Cerebellar cortex (tissue), 1 donor: ENCODE measurements around the gene MSMP.

Source experiments
- DNase-seq: peaks from one replicate; pipeline ENCODE4 v3.0.0-alpha.2; 2015; ENCODE audit warnings: low spot score

The MSMP gene

DNA sequence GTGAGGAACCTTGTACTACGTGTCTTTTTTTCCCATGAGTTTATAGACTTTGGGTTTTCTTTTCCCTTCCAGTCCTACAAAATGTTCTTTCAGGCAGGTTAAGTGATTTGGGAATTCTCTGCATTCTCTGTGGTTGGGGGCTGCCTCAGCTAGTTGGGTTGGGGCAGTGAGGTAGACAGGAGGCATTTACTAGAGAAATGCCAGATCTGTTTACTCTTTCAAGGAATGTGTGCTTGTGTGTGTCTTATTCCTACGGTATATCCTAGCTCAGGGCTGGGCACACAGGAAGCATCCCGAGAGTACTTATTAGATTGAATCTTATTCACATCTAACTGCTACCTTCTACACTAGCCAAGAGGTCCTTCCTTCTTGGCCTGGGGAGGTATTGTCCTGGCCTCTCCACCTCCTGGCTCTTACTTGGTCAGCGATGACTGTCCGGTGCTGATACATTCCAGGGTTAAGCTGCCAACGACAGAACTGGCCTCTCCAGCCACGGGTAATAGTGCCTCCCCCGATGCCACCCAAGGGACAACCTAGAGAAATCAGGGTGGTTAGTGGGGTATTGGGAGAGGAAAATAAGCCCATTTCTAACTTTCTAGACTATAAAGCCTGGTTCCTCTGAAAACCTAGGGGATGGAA is 10.1 kb downstream of the MSMP start:
- no peak for DNase-seq

DNA sequence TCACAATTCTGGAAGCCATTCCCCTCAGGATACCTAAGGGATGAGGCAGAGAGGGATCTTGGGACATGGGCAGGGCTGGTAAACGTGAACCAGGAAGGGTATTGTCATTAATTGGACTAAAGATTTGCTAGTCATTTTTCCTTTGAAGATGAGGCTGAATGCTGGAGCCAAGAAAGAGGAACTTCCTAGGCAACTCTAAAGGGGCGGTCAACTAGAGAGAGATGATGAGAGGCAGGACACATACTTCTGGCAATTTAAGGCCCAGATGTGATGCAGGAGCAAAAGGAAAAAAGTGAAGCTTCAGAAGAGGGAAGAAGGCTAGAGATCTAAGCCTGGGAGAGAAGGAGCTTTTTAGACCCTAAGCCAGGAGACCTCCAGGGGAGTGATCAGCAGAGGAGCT is 10.6 kb downstream of the MSMP start:
- DNase-seq = no peak

DNA sequence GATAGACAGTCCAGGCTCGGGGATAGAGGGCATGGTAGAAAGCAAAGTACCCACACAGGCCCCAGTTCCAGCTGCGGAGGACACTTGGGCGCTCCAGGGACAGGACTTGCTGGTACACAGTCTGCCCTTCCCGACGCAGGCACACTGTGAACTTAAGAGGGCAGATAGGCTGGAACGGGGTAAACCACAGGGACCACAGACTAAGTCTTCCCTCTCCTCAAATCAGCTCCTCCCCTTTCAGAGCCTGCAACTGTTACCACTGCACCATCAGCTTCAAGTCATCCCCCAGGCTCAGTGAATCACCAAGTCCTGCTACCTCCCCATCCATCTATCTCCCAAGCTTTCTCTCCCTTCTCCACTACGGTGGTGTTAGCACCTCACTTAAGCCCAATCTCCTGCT is 12.3 kb downstream of the MSMP start:
- DNase-seq = no peak

DNA sequence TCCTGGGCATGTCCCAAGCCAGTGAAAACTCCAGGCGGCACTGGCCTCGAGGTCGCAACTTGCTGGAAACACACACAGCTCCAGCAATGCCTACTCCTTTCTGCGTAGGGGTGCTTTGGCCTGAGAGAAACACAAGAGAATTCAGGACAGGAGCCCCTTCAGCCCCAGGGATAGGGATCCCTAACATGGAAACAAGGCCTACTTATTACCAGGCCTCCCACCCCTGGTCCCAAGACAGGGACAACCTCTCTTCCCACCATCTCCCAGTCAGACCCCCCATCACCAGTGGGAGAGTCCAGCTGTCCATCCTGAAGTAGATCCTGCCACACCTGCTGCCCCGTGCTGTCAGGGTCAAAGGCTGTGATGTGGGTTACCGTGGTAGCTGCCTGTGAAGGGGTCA is 13.8 kb downstream of the MSMP start:
- DNase-seq = no peak

DNA sequence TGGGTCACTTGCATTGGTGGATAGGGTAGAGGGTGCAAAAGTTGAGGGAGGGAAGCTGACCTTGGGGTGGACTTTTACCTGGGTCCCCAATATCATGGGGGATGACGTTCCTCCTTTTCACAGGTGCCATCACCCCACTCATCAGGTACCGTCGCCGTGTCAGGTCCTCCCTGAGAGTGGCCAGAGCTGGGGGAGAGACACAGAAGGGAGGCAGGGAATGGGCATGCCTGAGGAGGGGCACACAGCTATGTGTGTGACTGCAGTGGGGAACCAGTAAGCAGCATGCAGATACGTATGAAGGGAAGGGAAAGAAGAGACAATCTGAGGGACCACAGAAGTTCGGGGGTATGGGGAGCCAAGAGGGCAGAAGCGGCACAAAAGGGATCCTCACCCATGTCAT is 15.2 kb downstream of the MSMP start:
- DNase-seq = no peak

DNA sequence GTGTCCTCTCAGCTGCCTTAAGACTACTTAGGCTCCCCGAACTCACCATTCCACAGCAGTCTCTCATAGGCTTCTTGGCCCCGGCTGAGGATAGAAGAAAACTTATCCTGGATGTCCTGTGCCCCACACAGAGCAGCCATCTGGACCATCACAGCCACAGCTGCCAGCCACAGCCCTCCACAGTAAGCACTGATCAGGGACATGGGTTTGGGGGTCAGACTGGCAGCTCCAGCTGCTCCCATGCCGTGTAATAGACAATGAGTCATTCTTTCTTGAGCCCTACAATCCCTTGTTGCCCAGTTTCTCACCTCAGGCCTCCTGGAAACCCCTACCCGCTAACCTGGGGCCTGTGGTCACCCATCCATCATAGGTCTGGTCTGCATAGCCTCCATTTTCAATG is 15.9 kb downstream of the MSMP start:
- no peak for DNase-seq

DNA sequence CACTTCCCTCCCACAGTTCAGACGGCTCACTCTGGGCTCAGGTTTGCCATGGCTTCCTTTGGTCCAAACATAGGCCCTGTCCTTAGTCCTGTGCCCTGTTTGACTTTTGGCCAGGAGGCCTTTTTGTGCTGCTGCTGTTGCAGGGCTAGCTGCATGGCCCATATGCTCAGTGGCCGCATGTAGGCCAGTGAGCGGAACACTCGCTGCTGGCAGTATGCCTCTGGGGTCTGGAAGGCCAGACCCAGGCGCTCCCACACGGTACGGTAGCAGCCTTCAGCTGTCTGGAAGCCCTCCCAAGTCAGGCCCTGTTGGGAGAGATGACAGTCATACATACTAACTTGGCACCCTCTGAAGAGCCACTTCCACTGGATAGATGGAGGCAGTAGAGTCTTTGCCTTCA is 16.9 kb downstream of the MSMP start:
- no peak for DNase-seq

DNA sequence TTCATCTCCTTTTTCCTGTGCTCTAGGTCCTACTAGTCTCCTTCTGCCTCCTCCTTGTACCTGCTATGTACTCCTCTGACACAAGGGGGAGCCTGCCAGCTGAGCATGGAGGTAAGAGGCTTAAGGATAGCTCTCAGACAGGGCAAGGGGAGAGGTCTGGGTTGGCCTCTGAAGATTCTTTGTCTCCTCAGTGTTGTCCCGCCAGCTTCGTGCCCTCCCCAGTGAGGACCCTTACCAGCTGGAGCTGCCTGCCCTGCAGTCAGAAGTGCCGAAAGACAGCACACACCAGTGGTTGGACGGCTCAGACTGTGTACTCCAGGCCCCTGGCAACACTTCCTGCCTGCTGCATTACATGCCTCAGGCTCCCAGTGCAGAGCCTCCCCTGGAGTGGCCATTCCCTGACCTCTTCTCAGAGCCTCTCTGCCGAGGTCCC is 17.9 kb downstream of the MSMP start:
- peak; percentile 85 for DNase-seq

DNA sequence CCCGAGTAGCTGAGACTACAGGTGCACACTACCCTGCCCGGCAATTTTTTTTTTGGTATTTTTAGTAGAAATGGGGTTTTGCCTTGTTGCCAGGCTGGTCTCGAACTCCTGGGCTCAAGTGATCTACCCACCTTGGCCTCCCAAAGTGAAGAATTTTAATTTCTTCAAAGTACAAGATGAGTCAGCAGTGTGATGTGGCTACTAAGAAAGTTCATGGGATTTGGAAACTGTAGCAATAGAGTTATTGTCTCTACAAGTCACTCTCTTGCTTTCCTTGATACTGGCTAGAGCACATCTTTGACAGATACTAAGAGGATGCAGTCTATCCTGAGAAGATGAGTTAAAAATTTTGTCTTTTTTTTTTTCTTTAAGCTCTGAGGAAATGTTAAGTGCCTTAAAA is 20.0 kb downstream of the MSMP start:
- no peak for DNase-seq

DNA sequence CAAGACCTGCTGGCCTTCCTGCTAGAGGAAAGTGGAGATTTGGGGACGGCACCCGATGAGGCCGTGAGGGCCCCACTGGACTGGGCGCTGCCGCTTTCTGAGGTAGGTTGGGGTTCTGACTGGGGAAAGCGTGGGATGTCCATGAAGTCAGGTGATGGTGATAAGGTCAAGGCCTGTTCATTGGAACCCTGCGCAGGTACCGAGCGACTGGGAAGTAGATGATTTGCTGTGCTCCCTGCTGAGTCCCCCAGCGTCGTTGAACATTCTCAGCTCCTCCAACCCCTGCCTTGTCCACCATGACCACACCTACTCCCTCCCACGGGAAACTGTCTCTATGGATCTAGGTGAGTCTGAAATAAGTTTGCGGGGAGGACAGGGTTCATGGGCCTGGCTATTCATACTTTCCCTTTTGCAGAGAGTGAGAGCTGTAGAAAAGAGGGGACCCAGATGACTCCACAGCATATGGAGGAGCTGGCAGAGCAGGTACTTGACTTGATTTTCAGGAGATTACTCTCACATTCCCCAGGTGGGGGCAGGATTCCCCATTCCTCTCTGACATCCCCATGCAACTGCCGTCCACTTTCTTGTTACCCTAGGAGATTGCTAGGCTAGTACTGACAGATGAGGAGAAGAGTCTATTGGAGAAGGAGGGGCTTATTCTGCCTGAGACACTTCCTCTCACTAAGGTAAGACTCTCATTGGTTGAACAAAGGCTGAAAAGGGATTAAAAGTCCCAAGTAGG is 21.1 kb downstream of the MSMP start:
- peak; percentile 55 for DNase-seq

DNA sequence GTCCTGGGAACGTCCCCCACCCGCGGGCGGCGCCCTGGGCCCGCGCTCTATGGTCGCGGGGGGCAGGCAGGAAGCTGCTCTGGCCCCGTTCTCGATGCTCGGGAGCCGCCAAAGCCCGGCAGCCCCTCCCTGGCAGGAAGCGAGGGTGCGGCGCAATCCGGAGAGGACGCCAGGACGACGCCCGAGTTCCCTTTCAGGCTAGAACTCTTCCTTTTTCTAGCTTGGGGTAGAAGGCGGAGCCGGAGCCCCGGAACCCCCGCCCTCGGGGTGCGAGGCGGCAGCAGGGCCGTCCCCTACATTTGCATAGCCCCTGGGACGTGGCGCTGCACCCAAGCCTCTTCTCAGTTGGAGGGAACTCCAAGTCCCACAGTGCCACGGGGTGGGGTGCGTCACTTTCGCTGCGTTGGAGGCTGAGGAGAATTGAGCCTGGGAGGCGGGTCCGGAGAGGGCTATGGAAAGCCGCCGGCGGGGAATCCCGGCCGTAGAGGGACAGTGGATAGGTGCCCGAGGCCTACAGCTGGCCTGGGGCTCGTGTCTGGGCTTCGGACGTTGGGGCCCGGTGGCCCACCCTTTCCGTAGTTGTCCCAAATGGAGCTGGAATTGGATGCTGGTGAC is 21.8 kb downstream of the MSMP start, which contains the start of the genes CREB3 and TLN1:
TSS of gene CREB3 (plus strand) at position 482 of the 615 bp plus-strand sequence. CDS start at position 589, 107 bp downstream.
TSS of gene TLN1 (minus strand) at position 11 of the 615 bp plus-strand sequence. CDS start 6,501 bp downstream, outside the sequence.
- peak; percentile 98 for DNase-seq

DNA sequence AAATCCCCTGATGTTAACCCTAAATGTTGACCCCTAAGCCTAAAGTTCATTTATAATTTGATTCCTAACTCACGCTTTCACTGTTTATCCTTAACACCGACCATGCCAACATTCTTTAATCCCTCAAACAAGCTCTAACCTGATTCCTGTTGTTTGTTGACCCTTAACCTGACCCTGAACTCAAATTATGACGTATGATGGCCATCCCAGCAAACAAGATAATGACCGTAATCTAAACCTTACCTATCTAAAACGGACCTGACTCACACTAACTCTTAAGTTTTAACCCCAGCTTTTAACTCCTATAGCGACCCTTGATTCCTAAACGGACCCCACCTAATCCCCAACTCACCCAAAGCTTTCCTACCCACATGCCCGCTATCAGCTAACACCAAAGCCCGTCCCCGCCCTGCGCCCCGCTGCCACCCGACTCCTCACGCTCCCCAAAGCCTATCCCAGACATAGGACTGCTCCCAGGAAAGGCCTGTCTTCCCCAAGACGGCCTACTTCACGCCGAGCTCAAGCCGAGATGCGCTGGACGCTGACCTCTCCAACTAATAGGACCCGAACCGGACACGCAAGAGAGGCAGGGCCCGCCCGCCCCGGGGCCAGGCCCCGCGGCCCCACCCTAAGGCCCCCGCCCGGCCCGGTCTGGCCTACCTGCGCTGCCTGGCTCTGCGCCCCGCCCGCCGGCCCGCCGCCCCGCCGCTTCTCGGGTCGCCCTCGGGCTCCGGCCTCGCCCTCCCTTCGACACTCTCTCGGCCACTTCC is 22.5 kb downstream of the MSMP start:
- DNase-seq = no peak

DNA sequence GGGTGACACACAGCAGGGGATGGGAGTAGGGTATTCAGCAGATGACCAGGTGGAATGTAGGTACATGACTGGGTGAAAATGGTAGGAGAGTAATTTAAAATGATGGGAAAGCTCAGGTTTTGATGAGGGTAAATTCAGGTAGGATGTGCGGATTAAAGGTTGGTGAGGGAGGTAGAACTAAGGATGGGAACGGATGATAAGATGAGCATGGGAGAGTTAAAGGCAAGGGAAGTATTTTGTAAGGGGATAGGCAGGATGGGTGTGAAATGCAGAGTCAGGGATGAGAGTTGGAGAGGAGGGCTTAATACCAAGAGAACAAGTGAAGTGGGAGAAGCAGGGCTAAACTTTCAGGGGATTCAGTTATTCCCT is 23.6 kb downstream of the MSMP start:
- DNase-seq = no peak

DNA sequence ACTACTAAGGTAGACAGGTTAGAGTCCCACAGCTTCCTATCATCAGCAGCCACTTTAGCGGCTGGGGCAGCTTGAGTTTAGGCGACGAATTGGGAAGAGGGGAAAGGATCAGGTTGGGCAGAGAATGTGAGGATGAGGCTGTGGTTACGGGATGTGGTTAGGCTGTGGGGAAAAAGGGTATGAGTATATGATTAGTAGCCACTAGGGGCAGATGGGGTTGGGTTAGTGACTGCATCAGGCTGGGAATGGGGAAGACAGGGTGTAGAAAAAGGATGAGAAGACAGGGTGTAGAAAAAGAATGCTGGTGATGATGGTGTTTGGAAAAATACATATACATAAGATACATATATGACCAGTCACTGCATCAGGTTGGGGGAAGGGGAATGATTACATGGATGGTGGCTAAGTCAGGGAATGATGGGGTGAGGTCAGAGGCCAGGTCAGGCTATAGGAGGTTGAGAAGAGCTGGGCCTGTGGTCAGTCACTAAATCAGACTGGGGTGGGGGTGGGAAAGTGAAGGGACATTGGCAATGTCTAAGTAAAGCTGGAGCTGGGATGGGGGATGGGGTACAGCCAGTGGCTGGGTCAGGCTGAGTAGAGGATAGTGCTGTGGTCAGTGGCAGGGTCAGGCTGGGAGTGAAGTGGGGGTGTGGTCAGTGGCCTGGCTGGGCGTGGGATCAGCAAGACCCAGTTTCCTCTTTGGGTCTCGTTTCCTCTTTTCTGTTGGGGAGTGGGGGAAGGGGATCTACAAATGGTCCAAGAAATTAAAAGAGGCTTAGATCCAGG is 24.2 kb downstream of the MSMP start:
- peak; percentile 68 for DNase-seq

DNA sequence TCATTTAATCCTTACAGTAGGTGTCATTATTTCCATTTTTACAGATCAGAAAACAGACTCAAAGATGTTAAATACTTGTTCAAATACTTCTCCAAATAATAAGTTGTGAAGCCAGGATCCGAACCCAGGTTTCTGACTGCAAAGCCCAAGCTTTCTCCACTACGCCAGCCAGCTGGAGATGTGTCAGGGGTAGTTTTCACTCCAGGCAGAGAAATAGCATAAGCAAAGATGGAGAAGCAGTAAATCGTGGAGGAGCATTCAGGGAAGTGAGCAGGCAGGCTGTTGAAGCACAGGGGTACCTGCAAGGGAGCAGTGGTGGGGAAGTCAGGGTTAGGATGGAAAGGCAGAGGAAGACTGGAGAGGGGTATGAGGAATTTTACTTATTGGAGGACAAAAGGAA is 25.0 kb downstream of the MSMP start:
- DNase-seq = no peak

DNA sequence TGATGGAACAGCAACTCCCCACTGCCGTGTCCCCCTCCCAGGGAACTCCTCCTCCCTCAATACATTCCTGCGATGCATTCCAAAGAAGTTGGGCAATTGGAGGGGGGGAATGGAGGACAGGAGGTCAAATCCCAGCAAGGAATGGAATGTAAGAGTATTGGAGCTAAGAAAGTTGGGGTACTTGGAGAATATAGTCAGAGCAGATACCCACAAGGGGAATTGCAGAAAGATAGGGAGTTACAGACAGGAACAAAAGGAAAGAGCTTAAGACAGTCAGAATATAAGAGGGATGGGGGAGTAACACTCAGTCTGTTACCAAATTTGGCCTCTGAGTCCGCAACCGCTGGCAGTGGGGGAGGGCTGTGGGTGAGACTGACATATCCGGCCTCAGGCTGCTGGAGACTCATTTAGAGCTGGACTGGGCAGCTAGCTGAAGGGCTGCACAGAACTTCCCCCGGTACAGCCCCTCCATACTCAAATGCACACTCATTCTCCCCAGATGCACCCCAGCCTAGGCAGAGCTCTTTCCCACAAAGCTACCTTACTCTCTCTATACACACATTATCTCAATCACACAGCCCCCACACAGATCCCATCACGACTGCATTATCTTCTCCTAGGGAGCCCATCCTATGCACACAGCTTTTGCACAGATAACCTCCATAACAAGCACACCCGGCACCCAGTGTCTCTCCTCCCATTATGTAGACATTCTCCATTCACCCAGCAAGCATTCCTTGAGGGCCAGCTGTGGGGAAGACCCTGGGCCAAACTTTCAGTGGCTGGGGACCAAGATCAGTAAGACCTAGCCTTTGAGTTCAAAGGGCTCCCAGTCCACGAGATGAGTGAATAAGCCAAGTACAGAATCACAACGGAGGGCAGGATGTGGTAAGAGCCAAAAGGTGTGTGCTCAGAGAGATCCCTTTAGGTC is 25.8 kb downstream of the MSMP start:
- DNase-seq = no peak

DNA sequence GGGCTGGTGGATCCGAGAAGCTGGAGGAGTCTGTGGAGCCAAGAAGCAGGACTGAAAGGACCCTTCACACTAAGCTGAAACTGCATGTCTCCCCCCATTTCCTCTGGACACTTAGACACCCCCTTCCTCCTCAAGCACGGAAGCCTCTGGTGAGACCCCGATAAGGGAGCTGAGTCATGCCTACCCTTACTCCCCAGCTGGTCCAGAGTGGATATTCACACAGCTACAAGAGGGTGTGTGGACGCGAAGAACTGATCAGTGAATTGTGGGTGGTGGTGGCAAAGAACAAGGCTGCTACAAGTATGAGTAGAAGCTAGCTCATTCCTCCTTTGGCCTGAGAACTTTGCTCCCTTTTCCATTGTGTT is 26.4 kb downstream of the MSMP start:
- DNase-seq = no peak

DNA sequence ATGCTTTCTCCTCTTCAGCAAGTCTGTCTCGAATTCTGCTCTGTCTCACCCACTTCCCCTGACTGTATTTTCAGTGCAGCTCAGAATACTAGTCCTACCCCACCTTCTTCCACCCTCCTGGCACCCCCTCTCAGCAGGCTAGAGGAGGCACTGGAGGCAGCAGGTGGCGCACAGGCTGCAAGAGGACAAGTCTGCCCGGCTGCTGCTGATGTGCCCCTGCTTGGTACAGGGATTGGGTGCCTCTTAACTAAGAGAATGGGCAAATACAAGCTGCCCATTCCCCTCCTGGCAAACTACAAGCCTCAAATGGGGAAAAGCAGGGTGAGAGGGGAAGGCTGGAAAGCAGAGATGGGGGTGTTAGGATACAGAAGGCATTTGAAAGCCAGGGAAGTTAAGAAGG is 27.1 kb downstream of the MSMP start:
- DNase-seq = peak; percentile 58

DNA sequence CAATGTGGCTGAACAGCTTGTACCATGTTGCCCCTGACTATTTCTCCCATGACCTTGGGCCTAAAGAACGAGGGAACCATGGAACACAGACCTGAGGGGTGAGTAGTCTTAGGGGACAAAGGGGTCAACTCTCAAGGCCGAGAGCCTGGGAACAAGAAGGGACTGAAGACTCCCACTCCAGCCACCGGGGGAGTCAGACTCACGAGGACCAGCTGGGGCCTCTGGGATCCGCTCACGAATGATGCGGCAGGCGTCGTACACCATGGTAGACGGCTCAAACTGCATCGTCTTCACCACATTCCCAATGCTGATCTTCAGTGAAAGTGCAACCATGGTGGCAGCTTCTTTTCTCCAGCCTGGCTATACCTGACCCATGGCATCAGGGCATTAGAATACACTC is 28.7 kb downstream of the MSMP start:
- no peak for DNase-seq

DNA sequence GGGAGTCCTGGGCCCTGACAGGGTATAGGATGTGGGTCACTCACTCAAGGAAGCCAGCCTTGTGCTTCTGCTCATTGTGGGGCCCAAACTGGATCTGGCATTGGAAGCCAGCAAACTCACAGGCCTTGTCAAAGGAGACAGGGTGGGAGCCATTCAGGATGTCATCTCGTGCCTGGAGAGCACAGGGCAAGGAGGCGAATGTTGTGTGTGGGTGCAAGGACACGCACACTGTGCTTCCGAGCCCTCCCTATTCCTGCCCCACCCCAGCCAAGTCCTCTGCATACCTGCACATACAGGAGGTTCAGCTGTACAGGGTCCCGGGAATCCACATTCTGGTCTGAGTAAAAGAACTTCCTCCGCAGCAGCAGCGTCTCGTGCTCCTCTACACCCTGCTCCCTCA is 30.2 kb downstream of the MSMP start:
- no peak for DNase-seq

DNA sequence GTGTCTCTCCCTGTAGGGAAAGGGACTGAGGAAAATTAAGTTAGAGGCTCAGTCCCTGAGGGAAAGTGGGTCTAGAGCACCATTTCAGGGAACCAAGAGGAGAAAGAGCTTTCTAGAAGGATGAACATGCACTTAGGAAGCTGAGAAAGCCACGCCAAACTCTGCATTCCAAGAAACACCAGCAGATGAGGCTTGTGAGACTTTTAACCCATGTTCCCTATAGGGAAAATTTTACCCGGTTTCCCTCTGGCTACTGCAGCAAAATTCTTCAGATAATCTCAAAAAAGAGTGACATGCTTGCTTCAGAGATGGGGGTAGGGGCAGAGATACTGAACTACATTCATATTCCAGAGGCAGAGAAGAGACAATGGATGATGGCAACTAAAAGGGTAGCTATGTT is 30.6 kb downstream of the MSMP start:
- DNase-seq = no peak
